Measurements from ENCODE around the gene CXorf49.
"Not testable (repeated sequence)": the region's sequence is repeated elsewhere in the genome, so short reads cannot be mapped to it uniquely, and the experiment has no call there.

GRCh38 chrX:71714064-71714463 is 4.0 kb downstream of the CXorf49 start:
- not testable (repeated sequence) for TF ChIP-seq CTCF, POLR2A, POLR2AphosphoS5 (IDR thresholded peaks at IDR 0.05)

Measured in breast epithelium (tissue), 3 donors.